Astrocyte of the spinal cord (primary cell): ENCODE data around the gene UQCRC2.

Source experiments
- DNase-seq: peaks from one replicate; pipeline ENCODE4 v3.0.0; 2011; ENCODE audit warnings: low read depth, low spot score
- H3K4me3 ChIP-seq: 2 replicates; pipeline ENCODE4 v1.5.1; 2011; ENCODE audit warnings: low read depth, mild to moderate bottlenecking, low read length, moderate library complexity
- in situ Hi-C: cut with HindIII; loops from 2 replicates; pipeline ENCODE4 v1.10.0; 2017; ENCODE audit warnings: low sequenced_read_pairs
- TF ChIP-seq, protein P1 (sequence below): IDR thresholded peaks from 2 replicates; pipeline ENCODE4 v1.5.1; 2012; ENCODE audit warnings: low read depth, mild to moderate bottlenecking, low read length, inconsistent platforms

Gene UQCRC2

DNA sequence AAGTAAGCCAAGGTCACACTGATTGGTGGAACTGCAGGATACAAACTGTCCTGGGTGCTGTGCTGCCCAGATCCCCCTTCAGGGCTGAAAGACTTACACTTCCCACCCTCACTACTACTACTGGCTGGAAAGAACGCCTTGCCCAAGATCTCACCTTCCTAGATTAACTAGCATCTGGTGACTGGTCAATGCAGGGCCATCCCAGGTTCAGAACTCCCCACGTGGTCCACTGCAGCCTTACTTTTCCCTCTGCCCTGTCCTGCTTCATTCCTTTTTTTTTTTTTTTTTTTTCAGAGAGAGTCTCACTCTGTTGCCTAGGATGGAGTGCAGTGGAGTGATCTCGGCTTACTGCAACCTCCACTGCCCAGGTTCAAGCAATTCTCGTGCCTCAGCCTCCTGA, 50.0 kb downstream of the UQCRC2 start:
- TF ChIP-seq, protein P1, sequence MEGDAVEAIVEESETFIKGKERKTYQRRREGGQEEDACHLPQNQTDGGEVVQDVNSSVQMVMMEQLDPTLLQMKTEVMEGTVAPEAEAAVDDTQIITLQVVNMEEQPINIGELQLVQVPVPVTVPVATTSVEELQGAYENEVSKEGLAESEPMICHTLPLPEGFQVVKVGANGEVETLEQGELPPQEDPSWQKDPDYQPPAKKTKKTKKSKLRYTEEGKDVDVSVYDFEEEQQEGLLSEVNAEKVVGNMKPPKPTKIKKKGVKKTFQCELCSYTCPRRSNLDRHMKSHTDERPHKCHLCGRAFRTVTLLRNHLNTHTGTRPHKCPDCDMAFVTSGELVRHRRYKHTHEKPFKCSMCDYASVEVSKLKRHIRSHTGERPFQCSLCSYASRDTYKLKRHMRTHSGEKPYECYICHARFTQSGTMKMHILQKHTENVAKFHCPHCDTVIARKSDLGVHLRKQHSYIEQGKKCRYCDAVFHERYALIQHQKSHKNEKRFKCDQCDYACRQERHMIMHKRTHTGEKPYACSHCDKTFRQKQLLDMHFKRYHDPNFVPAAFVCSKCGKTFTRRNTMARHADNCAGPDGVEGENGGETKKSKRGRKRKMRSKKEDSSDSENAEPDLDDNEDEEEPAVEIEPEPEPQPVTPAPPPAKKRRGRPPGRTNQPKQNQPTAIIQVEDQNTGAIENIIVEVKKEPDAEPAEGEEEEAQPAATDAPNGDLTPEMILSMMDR = no peak
- no peak overlapping the region for H3K4me3 ChIP-seq
- no peak for DNase-seq
- in situ Hi-C loops = no loop called here

GRCh38 chr16:22004341-22004740, 51.2 kb downstream of the UQCRC2 start:
- no peak overlapping the region for H3K4me3 ChIP-seq
- TF ChIP-seq, protein P1 = no peak
- in situ Hi-C loops = no loop called here
- DNase-seq = no peak

DNA sequence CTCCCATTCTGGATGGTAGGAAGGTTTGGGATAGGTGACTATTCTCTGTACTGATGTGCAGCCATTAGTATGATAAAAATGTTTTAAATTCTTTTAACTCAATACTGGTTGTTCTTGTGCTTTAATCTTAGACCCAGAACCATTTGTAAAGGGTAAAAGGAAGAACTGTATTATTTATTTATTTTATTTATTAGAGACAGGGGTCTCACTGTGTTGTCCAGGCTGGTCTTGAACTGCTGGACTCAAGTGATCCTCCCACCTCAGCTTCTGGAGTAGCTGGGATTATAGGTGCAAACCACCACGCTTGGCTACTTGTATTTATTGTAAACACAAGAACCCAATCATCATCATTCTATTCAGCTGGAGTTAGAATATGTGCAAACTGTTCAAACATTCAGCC, 52.6 kb downstream of the UQCRC2 start:
- in situ Hi-C loops = no loop called here
- no peak overlapping the region for H3K4me3 ChIP-seq
- TF ChIP-seq, protein P1 = no peak
- DNase-seq = no peak

DNA sequence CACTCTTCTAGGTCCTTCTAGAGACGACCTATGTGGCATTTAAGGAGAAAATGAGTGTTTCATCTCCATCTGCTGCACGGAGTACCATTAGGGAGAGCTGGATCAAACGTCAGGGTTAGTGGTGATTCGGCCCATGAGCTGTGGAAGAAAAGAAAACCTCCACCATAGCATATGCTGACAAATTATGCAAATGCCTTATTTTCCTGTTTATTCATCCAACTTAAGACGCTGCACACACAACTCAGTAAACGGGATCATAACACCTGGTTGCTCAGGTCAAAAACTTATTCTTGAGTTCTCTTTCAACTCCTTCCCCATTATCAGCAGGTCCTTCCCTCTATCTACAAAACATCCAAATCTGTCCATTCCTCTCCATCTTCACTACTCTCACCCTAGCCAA, 53.5 kb downstream of the UQCRC2 start:
- no peak for DNase-seq
- TF ChIP-seq, protein P1 = no peak
- H3K4me3 ChIP-seq = no peak overlapping the region
- in situ Hi-C loops = no loop called here

- in situ Hi-C loops = no loop called here
- TF ChIP-seq, protein P1 = no peak
- H3K4me3 ChIP-seq = peak overlapping the region; percentile 85
- DNase-seq = no peak
Measured at GRCh38 chr16:22007159-22007508, 54.0 kb downstream of the UQCRC2 start.

GRCh38 chr16:22007509-22008214, 54.5 kb downstream of the UQCRC2 start, which contains the start of gene MOSMO:
TSS of gene MOSMO (plus strand) at chr16:22008111. CDS start at chr16:22008302, 191 bp downstream.
- TF ChIP-seq, protein P1 = no peak
- H3K4me3 ChIP-seq = peak within 1 kb of the TSS; percentile 85
- peak; percentile 54 for DNase-seq
- in situ Hi-C loops = no loop called here
